HL-60 (cell line): Measurements from ENCODE around the gene SPATS2.

ENCODE experiments used
- POLR2AphosphoS5 ChIP-seq: IDR thresholded peaks from 2 replicates; pipeline ENCODE4 v1.6.1; 2012; ENCODE audit warnings: low read depth
- TF ChIP-seq, protein P1 (sequence below): IDR thresholded peaks from 2 replicates; pipeline ENCODE4 v1.6.1; 2012; ENCODE audit warnings: low read depth; ENCODE audit not compliant: insufficient replicate concordance
- TF ChIP-seq, protein P2 (sequence below): IDR thresholded peaks from one replicate; pipeline ENCODE4 v1.5.1; 2011; ENCODE audit warnings: low read length, control low read depth, inconsistent platforms; ENCODE audit not compliant: insufficient read depth

DNA sequence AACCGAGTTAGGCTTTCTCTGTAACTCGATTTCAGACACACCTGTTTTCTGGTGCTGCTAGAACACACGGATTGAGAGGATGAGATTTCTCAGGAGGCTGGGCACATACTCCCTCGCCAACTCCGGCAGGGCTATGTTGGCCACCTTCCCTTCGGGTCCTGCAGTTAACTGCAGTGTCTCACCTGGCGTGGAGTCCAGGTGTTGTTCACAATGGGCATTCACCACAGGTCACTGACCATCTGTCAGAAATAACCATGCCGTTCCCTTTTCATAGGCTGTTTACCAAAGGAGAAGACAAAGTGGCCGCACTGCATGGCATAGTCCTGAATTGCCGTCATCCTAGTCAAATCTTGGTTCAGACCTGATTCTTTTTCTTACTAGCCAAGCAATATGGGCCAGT lies 166.1 kb downstream of the SPATS2 start:
- TF ChIP-seq, protein P1, sequence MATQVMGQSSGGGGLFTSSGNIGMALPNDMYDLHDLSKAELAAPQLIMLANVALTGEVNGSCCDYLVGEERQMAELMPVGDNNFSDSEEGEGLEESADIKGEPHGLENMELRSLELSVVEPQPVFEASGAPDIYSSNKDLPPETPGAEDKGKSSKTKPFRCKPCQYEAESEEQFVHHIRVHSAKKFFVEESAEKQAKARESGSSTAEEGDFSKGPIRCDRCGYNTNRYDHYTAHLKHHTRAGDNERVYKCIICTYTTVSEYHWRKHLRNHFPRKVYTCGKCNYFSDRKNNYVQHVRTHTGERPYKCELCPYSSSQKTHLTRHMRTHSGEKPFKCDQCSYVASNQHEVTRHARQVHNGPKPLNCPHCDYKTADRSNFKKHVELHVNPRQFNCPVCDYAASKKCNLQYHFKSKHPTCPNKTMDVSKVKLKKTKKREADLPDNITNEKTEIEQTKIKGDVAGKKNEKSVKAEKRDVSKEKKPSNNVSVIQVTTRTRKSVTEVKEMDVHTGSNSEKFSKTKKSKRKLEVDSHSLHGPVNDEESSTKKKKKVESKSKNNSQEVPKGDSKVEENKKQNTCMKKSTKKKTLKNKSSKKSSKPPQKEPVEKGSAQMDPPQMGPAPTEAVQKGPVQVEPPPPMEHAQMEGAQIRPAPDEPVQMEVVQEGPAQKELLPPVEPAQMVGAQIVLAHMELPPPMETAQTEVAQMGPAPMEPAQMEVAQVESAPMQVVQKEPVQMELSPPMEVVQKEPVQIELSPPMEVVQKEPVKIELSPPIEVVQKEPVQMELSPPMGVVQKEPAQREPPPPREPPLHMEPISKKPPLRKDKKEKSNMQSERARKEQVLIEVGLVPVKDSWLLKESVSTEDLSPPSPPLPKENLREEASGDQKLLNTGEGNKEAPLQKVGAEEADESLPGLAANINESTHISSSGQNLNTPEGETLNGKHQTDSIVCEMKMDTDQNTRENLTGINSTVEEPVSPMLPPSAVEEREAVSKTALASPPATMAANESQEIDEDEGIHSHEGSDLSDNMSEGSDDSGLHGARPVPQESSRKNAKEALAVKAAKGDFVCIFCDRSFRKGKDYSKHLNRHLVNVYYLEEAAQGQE = no peak
- TF ChIP-seq, protein P2, sequence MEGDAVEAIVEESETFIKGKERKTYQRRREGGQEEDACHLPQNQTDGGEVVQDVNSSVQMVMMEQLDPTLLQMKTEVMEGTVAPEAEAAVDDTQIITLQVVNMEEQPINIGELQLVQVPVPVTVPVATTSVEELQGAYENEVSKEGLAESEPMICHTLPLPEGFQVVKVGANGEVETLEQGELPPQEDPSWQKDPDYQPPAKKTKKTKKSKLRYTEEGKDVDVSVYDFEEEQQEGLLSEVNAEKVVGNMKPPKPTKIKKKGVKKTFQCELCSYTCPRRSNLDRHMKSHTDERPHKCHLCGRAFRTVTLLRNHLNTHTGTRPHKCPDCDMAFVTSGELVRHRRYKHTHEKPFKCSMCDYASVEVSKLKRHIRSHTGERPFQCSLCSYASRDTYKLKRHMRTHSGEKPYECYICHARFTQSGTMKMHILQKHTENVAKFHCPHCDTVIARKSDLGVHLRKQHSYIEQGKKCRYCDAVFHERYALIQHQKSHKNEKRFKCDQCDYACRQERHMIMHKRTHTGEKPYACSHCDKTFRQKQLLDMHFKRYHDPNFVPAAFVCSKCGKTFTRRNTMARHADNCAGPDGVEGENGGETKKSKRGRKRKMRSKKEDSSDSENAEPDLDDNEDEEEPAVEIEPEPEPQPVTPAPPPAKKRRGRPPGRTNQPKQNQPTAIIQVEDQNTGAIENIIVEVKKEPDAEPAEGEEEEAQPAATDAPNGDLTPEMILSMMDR = no peak
- no peak for TF ChIP-seq POLR2AphosphoS5
